GM18520 (cell line): ENCODE results near the gene LMTK3.
A peak's percentile ranks its signal among the peaks of the same experiment; 100 is the strongest.

Source experiments
- ATAC-seq: cut with Tn5 transposase; IDR thresholded peaks from one replicate; pipeline ENCODE4 v1.9.1; 2021; ENCODE audit not compliant: unreplicated experiment

Gene LMTK3

DNA sequence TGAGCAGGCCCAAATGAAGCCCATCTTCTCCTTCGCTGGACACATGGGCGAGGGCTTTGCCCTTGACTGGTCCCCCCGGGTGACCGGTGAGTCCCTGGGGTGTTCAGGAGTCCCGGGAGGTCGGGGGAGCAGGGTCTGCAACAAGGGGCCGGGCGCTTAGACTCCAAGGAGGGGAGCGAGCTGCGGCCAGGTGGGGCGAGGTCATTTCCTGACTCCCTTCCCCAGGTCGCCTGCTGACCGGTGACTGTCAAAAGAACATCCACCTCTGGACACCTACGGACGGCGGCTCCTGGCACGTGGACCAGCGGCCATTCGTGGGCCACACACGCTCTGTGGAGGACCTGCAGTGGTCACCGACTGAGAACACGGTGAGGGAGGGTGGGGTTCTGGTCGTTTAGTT is 61.2 kb downstream of the LMTK3 start:
- no peak for ATAC-seq

DNA sequence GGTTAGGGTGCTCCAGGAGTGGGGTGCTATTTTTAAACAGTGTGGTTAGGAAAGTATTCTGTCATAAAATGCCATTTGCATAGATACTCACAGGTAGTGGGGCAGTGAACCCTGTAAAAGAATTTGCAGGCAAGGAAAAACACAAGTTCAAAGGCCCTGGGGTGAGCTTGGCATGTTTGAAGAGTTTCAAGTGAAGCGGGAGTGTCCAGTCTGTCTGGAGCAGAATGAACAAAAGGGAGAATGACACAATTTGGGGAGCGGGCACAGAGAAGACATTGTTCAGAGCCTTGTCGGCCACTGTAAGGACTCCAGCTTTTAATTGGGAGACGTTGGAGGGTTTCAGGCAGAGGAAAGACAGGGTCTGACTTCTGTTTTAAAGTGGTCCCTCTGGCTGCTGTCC is 63.1 kb downstream of the LMTK3 start:
- ATAC-seq: no peak

DNA sequence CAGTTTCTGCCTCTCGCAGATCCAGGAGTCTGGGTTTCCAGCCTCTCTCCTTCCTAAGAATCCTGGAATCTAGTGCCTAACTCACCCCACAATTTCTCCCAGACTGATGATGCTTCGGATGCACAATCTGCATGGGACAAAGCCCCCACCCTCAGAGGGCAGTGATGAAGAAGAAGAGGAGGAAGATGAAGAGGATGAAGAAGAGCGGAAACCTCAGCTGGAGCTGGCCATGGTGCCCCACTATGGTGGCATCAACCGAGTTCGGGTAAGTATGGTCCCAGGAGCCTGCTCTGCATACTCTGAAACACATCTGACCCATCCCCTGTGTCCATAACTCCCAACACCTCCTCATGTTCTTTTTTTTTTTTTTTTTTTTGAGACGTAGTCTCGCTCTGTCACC is 65.1 kb downstream of the LMTK3 start:
- ATAC-seq: no peak

DNA sequence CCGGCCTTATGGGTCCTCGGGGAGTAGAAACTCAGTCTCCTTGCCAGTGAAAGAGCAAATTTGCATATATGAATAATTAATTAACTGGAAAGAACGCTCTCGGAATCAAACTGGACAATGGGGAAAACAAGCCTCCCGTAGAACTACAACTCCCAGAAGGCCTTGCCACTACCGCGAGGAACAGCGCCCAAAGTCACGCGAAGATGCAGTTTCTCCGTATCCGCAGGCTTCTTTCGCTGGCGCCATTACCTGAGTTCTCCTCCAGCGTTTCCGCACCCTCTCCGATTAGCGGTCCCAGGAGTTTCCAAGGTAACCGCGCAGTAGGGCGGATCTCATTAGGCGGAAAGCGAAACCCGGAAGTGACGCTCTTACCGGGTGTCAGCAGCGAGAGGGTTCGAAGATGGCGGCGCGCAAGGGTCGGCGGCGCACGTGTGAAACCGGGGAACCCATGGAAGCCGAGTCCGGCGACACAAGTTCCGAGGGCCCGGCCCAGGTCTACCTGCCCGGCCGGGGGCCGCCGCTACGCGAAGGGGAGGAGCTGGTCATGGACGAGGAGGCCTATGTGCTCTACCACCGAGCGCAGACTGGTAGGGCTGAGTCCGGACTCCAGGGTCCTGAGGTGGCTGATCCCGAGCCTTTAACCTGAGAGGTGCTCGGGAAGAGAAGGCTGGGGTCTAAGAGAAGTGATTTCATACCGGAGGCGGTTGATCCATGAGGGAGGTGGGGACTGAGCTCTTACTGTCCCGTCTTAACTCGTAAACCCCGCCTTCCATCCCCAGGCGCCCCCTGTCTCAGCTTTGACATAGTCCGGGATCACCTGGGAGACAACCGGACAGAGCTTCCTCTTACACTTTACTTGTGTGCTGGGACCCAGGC is 65.8 kb downstream of the LMTK3 start, which contains the start of gene GRWD1:
TSS of gene GRWD1 (plus strand) at position 378 of the 876 bp plus-strand sequence. CDS start at position 401, 23 bp downstream.
- peak; percentile 81 for ATAC-seq

DNA sequence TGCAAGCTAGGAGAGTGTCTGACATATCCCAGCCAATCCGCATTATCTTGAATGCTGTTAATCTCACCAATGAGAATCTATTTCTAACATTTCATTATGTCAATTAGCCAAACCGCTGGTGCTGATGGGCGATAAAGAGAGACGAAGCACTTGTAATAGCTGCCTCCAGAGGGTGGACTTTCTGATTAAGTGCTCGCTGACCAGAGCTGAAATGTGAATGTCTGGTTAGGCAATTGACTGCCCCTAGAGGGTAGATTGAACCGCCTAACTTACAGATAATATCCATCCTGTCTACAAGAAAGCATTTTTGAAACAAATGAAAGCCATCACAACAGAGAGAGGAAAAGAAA is 66.4 kb downstream of the LMTK3 start:
- ATAC-seq: peak; percentile 21

DNA sequence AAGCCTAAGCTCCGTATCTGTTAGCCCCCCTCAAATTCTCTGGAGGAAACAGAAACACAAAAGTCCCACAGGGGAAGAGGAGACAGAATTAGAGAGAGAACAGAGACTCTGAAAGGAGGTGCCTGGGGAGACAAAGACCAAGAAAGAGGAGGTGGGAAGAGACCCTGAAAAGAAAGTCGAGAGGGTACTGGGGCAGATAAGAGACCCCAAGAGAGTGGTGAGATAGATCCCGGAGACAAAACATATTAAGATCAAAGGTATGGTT is 66.8 kb downstream of the LMTK3 start:
- no peak for ATAC-seq

DNA sequence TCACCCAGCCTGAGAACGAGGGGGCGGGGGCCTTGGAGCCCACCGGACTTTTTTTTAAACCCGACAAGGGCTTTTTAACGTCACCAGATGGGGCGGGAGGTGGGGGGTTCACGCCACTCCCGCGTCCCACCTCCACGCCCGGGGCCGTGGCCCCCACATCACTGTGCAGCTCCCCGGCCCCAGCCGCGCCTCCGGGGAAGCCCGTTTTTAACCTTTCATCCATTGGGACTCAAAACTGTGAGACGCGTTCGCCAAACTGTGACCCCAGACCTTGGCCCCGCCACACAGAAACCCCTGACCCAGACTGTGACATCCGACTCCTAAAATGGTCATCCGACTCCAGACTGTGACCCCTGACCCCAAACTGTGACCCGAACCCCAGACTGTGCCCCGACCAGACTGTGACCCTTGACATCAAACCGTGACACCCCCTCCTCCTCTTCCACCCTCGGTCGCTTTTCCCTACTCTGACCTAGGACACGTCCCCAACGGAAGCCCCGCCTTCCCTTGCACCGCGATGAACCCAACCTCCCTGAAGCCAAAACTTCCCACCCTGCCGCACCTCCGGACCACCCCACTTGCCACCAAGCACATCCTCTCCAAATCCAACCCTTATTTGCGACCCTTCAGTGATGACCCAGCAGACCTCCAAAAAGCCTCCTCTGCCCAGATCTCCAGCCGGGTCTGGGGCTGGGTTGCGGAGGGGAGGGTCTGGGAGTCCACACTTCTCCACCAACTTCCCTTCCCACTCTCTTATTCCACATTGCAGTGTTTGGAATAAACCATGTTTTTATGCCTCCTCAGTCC is 67.3 kb downstream of the LMTK3 start:
- ATAC-seq: no peak

DNA sequence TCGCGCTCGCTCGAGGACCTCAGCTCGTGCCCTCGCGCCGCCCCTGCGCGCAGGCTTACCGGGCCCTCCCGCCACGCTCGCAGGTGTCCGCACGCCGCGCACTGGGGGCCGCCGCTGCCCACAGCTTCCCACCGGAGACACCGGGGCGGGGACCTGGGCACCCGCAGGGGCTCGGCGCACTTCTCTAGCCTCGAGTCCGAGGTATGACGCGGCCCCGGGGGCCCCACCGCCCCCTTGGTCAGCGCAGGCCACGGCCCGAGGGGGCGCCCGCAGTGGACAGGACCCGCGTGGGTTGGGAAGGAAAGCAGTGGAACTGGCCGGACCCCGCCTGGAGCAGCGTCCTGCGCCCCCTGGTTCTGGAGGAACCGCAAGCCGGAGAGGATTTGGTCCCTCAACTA is 67.9 kb downstream of the LMTK3 start:
- ATAC-seq: no peak

DNA sequence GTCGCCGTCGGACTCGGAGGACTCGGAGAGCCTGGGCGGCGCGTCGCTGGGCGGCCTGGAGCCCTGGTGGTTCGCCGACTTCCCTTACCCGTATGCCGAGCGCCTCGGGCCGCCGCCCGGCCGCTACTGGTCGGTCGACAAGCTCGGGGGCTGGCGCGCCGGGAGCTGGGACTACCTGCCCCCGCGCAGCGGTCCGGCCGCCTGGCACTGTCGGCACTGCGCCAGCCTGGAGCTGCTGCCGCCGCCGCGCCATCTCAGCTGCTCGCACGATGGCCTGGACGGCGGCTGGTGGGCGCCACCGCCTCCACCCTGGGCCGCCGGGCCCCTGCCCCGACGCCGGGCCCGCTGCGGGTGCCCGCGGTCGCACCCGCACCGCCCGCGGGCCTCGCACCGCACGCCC is 68.4 kb downstream of the LMTK3 start:
- ATAC-seq: no peak

DNA sequence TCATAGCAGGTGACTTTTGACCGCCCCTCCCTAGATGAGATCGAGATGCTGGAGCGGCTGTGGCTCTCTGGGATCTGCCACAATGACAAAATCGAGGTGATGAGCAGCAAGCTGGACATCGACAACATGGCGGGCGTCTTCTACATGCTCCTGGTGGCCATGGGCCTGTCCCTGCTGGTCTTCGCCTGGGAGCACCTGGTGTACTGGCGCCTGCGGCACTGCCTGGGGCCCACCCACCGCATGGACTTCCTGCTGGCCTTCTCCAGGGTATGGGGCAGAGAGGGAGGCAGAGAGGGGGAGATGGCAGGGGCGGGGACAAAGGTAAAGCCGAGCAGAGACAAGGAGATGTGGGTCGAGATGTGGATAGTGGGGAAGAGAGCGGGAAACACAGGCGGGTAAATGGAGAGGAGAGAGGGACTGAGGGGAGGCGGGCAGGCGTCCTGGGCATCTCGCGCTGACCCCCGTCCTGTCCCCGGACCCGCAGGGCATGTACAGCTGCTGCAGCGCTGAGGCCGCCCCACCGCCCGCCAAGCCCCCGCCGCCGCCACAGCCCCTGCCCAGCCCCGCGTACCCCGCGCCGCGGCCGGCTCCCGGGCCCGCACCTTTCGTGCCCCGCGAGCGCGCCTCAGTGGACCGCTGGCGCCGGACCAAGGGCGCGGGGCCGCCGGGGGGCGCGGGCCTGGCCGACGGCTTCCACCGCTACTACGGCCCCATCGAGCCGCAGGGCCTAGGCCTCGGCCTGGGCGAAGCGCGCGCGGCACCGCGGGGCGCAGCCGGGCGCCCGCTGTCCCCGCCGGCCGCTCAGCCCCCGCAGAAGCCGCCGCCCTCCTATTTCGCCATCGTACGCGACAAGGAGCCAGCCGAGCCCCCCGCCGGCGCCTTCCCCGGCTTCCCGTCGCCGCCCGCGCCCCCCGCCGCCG is 69.3 kb downstream of the LMTK3 start:
- no peak for ATAC-seq

DNA sequence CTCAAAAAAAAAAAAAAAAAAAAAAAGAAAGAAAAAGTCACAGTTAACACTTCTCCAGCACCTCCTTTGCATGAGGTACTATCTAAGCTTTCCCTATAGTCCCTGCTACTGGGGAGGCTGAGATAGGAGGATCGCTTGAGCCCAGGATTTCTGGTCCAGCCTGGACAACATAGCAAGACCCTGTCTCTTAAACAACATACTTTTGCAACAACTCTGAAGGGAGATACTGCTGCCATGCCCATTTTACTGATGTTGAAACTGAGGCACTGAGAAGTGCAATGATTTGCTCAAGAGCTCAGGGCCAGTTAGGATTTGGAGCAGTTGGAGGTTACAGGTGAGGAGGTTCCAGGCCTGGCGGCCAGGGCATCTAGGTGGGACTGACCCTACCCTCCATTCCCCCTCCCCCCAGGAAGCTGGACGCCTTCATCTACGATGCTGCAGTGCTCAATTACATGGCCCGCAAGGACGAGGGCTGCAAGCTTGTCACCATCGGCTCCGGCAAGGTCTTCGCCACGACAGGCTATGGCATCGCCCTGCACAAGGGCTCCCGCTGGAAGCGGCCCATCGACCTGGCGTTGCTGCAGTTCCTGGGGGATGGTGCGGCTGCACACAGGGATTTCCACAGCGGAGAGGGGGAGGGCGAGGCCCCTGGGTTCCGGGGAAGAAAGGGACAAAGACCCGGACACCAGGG is 70.1 kb downstream of the LMTK3 start:
- ATAC-seq: no peak

DNA sequence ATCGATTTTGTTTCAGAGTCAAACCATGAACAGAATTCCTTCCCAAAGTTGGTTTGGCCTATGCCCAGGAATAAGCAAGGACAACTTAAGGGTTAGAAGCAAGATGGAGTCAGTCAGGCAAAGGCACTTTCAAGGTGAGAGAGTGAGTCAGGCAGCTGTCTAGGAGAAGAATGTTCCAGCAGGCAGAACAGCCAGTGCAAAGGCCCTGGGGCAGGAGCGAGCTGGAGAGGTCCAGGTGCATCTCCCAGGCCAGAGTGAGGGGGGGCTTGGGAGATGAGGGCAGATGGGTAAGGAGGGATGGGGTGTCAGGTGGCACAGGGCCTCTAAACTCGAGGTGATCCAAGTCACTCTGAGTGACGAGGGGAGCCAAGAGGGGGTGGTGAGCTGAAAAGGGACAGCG is 75.0 kb downstream of the LMTK3 start:
- no peak for ATAC-seq
